WTC11 (cell line): ENCODE measurements around the gene CACNA1C.

Experiments used
- EMX1 ChIP-seq: fragments of 250-450 bp; sonication (Bioruptor Pico); IDR thresholded peaks from 2 replicates; pipeline ENCODE4 v1.8.0; 2021; ENCODE audit warnings: mild to moderate bottlenecking
- FOXP1 ChIP-seq: sonication (generic); formaldehyde crosslinking; IDR thresholded peaks from 2 replicates; pipeline ENCODE4 v1.8.0; 2022; ENCODE audit warnings: missing genetic modification reagents, mild to moderate bottlenecking, moderate library complexity, borderline replicate concordance
- JUN ChIP-seq: sonication (generic); formaldehyde crosslinking; IDR thresholded peaks from 2 replicates; pipeline ENCODE4 v1.8.0; 2023; ENCODE audit warnings: mild to moderate bottlenecking, missing genetic modification reagents
- NFYB ChIP-seq: sonication (generic); formaldehyde crosslinking; conservative IDR thresholded peaks from 2 replicates; pipeline ENCODE4 v1.8.0; 2022; ENCODE audit warnings: low read depth, missing genetic modification reagents
- SMAD3 ChIP-seq: sonication (generic); formaldehyde crosslinking; IDR thresholded peaks from 2 replicates; pipeline ENCODE4 v1.8.0; 2022; ENCODE audit warnings: missing genetic modification reagents, mild to moderate bottlenecking, borderline replicate concordance

- TF ChIP-seq EMX1 = no peak
- no peak for TF ChIP-seq FOXP1
- TF ChIP-seq SMAD3 (CRISPR knock-in tag) = no peak
- TF ChIP-seq JUN (CRISPR knock-in tag) = no peak
- no peak for TF ChIP-seq NFYB (CRISPR knock-in tag)
These were observed 268.1 kb downstream of the CACNA1C start for GRCh38 chr12:2320841-2321240.
